Measurements from ENCODE around the gene ENTHD1.

The ENTHD1 gene

DNA sequence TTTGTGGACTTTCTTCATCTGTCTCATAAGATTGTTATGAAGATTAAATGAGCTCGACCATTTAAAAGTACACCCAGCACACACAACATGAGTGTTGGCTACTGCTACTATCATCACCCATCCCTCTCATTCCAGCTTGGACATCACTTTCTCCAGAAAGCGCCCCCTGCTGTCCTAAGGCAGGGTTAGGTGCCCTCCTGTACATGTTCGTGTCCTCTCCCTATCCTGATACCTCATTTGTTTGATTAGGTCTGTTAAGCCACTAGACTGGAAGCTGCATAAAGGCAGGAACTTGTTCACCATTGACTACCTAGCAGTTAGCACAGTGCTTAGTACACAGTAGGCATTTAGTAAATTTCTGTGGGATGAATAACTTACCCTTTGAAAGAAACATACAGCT lies 85.5 kb downstream of the ENTHD1 start:
- TF ChIP-seq, protein P1, sequence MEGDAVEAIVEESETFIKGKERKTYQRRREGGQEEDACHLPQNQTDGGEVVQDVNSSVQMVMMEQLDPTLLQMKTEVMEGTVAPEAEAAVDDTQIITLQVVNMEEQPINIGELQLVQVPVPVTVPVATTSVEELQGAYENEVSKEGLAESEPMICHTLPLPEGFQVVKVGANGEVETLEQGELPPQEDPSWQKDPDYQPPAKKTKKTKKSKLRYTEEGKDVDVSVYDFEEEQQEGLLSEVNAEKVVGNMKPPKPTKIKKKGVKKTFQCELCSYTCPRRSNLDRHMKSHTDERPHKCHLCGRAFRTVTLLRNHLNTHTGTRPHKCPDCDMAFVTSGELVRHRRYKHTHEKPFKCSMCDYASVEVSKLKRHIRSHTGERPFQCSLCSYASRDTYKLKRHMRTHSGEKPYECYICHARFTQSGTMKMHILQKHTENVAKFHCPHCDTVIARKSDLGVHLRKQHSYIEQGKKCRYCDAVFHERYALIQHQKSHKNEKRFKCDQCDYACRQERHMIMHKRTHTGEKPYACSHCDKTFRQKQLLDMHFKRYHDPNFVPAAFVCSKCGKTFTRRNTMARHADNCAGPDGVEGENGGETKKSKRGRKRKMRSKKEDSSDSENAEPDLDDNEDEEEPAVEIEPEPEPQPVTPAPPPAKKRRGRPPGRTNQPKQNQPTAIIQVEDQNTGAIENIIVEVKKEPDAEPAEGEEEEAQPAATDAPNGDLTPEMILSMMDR (IDR thresholded peaks at IDR 0.05; ENCODE audit: insufficient read depth, missing control alignments): peak; percentile 46
- FAIRE-seq (no peak), DNase-seq (ENCODE audit: insufficient read length, low spot score) (no peak)

DNA sequence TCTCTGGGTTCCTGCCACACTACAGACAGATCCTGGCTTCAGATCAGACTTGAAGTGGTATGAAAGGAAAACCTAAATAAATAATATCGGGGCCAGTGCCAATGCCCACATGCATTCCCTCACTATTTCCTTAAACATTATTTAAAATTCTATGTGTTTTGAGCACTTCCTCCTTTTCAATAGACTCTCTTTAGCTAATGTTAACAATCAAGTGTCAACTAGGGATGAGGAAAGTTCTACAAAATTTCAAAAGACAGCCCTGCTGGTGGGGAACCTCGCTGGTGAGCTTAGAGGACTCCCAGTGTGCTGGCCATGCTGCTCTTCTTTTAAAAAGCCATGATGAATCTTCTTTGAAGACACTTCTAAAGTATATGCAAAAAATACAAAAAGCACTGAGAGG lies 87.5 kb downstream of the ENTHD1 start:
- FAIRE-seq: no peak
- TF ChIP-seq, protein P1 (IDR thresholded peaks at IDR 0.05; ENCODE audit: insufficient read depth, missing control alignments): no peak

DNA sequence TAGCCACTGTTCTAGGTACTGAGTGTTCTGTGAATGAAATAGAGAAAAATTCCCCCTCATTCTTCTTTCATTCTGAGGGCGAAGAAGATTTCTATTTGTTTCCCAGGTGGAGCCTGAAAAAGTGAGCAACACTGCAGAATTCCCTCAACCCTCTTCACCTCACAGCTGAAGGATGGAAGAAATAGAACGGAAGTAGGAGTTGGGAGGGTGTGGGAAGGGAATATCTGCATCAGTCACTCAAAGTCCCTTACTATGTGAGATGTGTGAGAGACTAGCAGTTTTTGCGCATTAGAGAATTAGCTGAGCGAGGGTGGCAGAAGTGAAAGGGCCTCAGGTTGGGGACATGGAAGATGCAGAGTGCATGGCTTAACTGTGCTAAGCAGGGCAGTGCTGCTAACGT lies 88.4 kb downstream of the ENTHD1 start:
- TF ChIP-seq, protein P1 (IDR thresholded peaks at IDR 0.05; ENCODE audit: insufficient read depth, missing control alignments): no peak
- FAIRE-seq (no peak), DNase-seq (ENCODE audit: insufficient read length, low spot score) (no peak)

More for the DNA sequence above, 87.5 kb downstream of the ENTHD1 start:
- no peak for DNase-seq (ENCODE audit: insufficient read length, low spot score)

DNA sequence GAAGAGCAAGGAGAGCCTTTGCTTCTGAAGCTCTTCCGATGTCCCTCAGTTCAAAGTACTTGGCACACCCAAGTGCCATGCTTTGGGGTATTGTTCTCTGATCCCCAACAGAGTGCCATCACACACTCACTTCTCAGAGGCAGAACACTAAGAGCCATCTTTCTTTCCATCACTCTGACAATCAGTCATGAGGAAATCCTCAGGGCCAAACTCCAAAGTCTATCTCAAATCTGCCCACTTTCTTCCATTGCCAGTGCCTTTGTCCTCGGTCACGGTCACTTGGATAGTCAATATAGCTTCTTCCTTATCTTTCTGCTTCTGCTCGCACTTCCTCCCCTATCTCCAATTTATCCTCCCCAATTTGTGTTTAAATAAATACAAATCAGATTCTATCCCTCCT lies 90.9 kb downstream of the ENTHD1 start:
- FAIRE-seq: no peak
- TF ChIP-seq, protein P1 (IDR thresholded peaks at IDR 0.05; ENCODE audit: insufficient read depth, missing control alignments): no peak
- no peak for DNase-seq (ENCODE audit: insufficient read length, low spot score)

DNA sequence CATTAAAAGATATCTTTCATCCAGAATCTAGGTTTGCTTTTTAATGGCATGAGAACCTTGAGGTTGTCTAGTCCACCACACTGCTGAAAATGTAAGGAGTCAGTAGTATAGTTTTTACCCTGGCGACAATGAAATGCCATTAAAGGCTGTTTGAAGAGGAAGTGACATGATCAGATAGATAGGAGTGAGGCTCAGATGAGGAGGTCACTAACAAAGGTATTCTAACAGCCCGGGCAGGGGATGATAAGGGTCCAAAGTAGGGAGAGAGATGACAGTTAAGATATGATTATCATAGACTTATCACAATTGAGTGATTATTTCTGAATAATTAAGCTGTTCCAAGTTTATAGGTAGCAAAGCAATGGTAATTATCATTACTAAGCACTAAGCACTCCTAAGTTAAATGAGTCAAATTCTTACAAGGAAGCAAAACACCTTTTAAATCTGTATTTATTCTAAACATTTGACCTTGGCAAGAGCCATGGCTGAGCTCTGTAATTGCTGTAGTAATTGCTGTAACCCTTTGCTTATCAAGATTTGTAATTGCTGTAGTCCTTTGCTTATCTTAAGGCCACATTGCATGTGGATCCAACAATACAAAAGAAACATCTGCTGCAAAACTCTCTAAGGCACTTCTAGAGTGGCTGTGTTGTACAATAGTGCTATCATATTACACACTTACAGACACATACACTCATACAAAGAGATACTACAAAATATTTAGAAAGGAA lies 92.6 kb downstream of the ENTHD1 start:
- TF ChIP-seq, protein P1 (IDR thresholded peaks at IDR 0.05; ENCODE audit: insufficient read depth, missing control alignments): no peak
- no peak for FAIRE-seq
- no peak for DNase-seq (ENCODE audit: insufficient read length, low spot score)

DNA sequence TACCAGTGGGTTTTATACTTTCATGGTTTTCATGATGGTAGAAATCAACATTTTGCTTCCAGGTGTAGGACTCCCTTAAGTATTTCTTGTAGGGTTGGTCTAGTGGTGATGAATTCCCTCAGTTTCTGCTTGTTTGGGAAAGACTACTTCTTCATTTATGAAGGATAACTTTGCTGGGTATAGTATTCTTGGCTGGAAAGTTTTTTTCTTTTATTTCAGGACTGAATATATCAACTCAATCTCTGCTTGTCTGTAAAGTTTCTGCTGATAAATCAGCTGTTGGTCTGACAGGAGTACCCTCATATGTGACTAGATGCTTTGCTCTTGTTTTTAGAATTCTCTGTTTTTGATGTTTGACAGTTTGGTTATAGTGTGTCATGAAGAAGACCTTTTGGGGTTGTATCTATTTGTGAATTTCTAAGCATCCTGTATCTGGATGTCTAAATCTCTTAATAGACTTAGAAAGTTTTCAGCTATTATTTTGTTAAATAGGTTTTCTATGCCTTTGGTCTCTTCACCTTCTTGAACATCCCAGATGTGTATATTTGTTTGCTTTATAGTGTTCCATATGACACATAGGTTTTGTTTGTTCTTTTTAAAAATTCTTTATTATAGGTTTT lies 95.9 kb downstream of the ENTHD1 start:
- no peak for DNase-seq (ENCODE audit: insufficient read length, low spot score)
- TF ChIP-seq, protein P1 (IDR thresholded peaks at IDR 0.05; ENCODE audit: insufficient read depth, missing control alignments): no peak
- FAIRE-seq: no peak

DNA sequence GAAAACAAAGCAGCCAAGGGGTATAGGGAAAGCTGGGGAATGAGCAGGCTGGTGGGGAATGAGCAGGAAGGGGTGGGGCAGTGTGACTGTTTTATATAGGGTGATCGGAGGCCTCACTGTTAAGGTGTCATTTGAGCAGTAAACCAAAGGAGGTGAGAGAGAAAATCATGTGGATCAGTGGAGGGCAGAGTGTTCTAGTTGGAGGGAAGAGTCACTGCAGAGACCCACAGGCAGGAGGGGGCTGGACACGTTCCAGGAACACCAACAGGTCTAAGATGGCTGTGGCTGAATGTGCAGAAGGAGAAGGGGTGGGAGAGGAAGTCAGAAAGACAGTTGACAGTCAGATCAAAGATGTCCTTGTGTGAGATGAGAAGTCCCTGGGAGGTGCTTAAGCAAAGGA lies 103.8 kb downstream of the ENTHD1 start:
- FAIRE-seq: no peak
- TF ChIP-seq, protein P1 (IDR thresholded peaks at IDR 0.05; ENCODE audit: insufficient read depth, missing control alignments): no peak

More for the DNA sequence above, 103.8 kb downstream of the ENTHD1 start:
- no peak for DNase-seq (ENCODE audit: insufficient read length, low spot score)
